ENCODE data around the gene CLRN1. TPM values are rescaled to one million over a fixed set of nuclear protein-coding genes. Genes with fewer than 3 reads are reported as not detected.

CLRN1 gene
- total RNA-seq, 1 donor from 2014 or later: not detected

DNA sequence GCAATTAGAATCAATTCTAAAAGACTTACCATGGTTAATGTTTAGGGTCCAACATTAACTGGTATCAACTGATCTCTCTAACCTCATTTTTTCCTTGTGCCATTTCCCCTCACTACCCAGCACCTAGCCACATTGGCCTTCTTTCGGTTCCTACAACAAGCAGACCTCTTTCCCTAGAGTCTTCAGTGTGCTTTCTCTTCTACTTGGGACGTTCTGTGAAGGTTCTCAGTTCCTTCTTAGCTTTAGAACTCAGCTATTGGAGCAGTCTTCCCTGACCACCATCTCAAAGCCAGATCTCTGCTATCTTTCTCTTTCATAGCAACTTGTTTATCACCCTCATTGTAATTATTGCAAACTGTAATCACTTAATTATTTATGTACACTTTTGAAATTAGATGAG, 35.8 kb downstream of the CLRN1 start:
- Histone ChIP-seq H3K4me3 (no peak overlapping the region), H3K9me3 (no peaks in the 10 kb centered on the region), H3K27me3 (no peaks in the 10 kb centered on the region), H3K27ac (no peak overlapping the region), H3K4me1 (no peaks in the 10 kb centered on the region), H3K36me3 (no peaks in the 10 kb centered on the region)
- intact Hi-C loops (cut with DNase I): no loop called here
- TF ChIP-seq POLR2AphosphoS5 (IDR thresholded peaks at IDR 0.05; ENCODE audit: insufficient read depth in 1 of 2, low read depth in 1 of 2) (no peak), POLR2A (IDR thresholded peaks at IDR 0.05) (no peak)
- TF ChIP-seq, protein P1, sequence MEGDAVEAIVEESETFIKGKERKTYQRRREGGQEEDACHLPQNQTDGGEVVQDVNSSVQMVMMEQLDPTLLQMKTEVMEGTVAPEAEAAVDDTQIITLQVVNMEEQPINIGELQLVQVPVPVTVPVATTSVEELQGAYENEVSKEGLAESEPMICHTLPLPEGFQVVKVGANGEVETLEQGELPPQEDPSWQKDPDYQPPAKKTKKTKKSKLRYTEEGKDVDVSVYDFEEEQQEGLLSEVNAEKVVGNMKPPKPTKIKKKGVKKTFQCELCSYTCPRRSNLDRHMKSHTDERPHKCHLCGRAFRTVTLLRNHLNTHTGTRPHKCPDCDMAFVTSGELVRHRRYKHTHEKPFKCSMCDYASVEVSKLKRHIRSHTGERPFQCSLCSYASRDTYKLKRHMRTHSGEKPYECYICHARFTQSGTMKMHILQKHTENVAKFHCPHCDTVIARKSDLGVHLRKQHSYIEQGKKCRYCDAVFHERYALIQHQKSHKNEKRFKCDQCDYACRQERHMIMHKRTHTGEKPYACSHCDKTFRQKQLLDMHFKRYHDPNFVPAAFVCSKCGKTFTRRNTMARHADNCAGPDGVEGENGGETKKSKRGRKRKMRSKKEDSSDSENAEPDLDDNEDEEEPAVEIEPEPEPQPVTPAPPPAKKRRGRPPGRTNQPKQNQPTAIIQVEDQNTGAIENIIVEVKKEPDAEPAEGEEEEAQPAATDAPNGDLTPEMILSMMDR (IDR thresholded peaks at IDR 0.05): no peak
- no peak for DNase-seq (ENCODE audit: extremely low spot score in 2 of 2)

DNA sequence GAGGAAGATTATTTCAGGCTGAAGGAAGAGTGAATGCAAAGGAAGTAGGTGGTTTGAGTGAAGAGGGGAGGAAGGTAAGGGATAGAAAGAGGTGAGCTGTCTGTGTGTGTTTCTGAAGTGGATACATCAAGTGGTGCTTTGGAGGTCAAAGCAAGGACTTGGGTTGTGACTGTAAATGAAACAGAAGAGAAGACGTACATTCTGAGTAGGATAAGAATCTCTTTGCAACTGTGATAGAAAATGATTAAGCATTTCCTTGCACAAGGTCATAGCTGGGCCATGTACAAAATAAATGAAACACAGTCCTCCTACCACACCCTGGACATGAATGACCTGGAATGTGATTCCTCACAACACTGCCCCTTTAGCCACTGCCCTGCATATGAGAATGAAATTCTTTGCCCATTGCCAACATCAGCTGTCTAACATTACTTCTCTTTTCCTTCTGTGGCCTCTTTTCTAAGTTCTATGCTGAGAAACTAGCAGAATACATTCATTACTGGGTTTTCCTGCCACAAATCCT, 39.0 kb downstream of the CLRN1 start:
- H3K9me3 ChIP-seq: no peaks in the 10 kb centered on the region
- no peak overlapping the region for H3K27ac ChIP-seq
- no peaks in the 10 kb centered on the region for H3K4me1 ChIP-seq
- intact Hi-C loops (cut with DNase I): no loop called here
- H3K36me3 ChIP-seq: no peaks in the 10 kb centered on the region
- TF ChIP-seq, protein P1 (IDR thresholded peaks at IDR 0.05): no peak
- no peak for TF ChIP-seq POLR2A (IDR thresholded peaks at IDR 0.05)
- no peak for TF ChIP-seq POLR2AphosphoS5 (IDR thresholded peaks at IDR 0.05; ENCODE audit: insufficient read depth in 1 of 2, low read depth in 1 of 2)
- H3K27me3 ChIP-seq: no peaks in the 10 kb centered on the region
- DNase-seq (ENCODE audit: extremely low spot score in 2 of 2): no peak
- no peak overlapping the region for H3K4me3 ChIP-seq

DNA sequence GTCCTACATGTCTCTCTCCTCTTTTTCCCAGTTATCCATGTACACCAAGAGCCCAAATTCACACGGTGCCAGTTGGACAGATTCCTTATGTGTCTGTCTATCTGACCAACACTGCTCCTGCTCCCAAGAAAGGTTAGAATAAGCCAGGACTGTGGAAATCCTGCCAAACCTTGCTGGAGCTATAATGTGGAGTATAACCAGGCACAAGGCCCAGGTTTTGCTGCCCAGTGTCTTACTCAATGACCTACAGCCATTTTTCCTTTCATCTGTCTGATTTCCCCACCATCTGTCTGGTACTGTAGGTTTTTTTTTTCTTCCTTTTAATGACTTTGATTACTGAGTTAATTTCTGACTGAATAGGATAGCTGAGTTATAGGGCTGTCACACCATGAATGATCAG, 40.8 kb downstream of the CLRN1 start:
- intact Hi-C loops (cut with DNase I): no loop called here
- no peaks in the 10 kb centered on the region for H3K9me3 ChIP-seq
- TF ChIP-seq, protein P1 (IDR thresholded peaks at IDR 0.05): no peak
- TF ChIP-seq POLR2AphosphoS5 (IDR thresholded peaks at IDR 0.05; ENCODE audit: insufficient read depth in 1 of 2, low read depth in 1 of 2): no peak
- no peak for TF ChIP-seq POLR2A (IDR thresholded peaks at IDR 0.05)
- no peaks in the 10 kb centered on the region for H3K36me3 ChIP-seq
- H3K4me1 ChIP-seq: no peaks in the 10 kb centered on the region
- H3K4me3 ChIP-seq: no peak overlapping the region
- DNase-seq (ENCODE audit: extremely low spot score in 2 of 2): no peak
- no peaks in the 10 kb centered on the region for H3K27me3 ChIP-seq
- H3K27ac ChIP-seq: no peak overlapping the region

DNA sequence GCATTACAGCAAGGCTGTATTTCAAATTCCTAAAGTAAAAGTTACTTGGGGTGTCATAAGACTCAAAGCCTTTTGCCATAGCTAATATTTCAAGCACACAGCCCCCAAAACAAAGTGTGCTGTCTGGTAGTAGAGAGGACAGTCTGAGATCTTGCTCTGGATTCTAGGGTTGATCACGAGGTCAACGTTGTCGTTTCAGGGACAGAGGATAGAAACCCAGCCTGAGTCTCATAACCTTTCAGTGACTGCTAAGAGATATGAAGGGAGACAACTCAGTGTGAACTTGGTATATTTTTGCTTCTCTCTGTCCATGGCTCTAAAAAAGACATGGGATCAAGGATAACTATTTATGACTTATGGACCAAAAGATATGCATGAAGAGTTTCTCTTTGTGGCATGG, 41.7 kb downstream of the CLRN1 start:
- DNase-seq (ENCODE audit: extremely low spot score in 2 of 2): no peak
- no peaks in the 10 kb centered on the region for H3K27me3 ChIP-seq
- no peak overlapping the region for H3K27ac ChIP-seq
- no peak overlapping the region for H3K4me3 ChIP-seq
- TF ChIP-seq, protein P1 (IDR thresholded peaks at IDR 0.05): no peak
- intact Hi-C loops (cut with DNase I): no loop called here
- H3K9me3 ChIP-seq: no peaks in the 10 kb centered on the region
- H3K36me3 ChIP-seq: no peaks in the 10 kb centered on the region
- no peaks in the 10 kb centered on the region for H3K4me1 ChIP-seq

DNA sequence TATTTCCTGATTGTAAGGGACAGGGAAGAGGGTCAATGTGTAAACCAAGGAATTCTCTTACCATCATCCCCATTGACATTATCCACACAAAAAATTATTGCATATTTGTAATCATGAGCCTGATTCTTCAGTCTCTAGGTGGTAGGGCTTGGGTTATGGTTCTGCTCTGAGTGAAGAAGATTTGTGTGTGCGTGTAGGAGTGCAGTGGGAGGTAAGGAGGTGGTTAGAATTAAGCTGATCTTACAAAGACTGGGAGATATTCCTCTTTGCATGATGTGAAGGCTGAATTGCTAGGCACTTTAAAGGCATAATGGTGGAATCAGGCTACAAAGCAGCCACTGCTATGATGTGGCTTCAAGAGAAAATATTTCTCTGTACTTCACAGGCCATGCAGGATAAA, 44.3 kb downstream of the CLRN1 start:
- intact Hi-C loops (cut with DNase I): no loop called here
- no peaks in the 10 kb centered on the region for H3K27me3 ChIP-seq
- TF ChIP-seq, protein P1 (IDR thresholded peaks at IDR 0.05): no peak
- TF ChIP-seq POLR2AphosphoS5 (IDR thresholded peaks at IDR 0.05; ENCODE audit: insufficient read depth in 1 of 2, low read depth in 1 of 2) (no peak), POLR2A (IDR thresholded peaks at IDR 0.05) (no peak)
- H3K4me1 ChIP-seq: no peaks in the 10 kb centered on the region
- DNase-seq (ENCODE audit: extremely low spot score in 2 of 2): no peak
- H3K36me3 ChIP-seq: no peaks in the 10 kb centered on the region
- no peak overlapping the region for H3K27ac ChIP-seq
- H3K9me3 ChIP-seq: no peaks in the 10 kb centered on the region
- H3K4me3 ChIP-seq: no peak overlapping the region

All from vagina (tissue), 2 donors.